ENCODE results near the gene ZBTB7B.
"Not testable (repeated sequence)": the region's sequence is repeated elsewhere in the genome, so short reads cannot be mapped to it uniquely, and the experiment has no call there.

ZBTB7B gene

DNA sequence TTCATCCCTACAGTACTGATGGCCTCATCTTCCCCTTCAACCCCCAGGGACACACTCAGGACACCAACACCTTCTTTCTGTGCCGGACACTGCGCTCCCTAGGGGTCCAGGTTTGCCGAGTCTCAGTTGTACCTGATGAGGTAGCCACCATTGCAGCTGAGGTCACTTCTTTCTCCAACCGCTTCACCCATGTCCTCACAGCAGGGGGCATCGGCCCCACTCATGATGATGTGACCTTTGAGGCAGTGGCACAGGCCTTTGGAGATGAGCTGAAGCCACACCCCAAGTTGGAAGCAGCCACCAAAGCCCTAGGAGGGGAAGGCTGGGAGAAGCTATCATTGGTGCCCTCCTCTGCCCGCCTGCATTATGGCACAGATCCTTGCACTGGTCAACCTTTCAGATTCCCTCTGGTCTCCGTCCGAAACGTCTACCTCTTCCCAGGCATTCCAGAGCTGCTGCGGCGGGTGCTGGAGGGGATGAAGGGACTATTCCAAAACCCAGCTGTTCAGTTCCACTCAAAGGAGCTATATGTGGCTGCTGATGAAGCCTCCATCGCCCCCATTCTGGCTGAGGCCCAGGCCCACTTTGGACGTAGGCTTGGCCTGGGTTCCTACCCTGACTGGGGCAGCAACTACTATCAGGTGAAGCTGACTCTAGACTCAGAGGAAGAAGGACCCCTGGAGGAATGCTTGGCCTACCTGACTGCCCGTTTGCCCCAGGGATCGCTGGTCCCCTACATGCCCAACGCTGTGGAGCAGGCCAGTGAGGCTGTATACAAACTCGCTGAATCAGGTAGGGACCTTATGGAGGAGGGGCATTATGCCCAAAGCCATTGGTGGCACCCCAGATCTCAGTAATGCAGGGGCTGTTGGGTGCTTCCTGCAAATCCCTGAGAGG lies 14.3 kb upstream of the ZBTB7B start:
- no peak for DNase-seq (ENCODE audit: low read depth, low spot score)

GRCh38 chr1:154989195-154989860 lies 13.3 kb upstream of the ZBTB7B start:
- DNase-seq (ENCODE audit: low read depth, low spot score), result no peak

DNA sequence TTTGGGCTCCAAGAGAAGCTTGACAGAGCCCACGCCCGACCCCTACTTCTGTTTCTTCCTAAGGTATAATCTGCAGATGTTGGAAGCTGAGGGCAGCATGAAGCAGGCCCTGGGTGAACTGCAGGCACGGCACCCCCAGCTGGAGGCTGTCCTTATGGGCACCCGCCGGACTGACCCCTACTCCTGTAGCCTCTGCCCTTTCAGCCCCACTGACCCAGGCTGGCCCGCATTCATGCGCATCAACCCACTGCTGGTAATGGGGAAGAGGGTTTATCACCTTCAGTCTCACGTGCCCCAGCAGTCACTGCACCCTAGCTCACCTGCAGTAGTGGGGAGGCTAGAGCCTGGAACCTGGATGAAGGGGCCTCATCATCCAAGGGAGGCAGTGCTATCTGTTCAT lies 12.3 kb upstream of the ZBTB7B start:
- DNase-seq (ENCODE audit: low read depth, low spot score), result no peak

- no peak for DNase-seq (ENCODE audit: low read depth, low spot score)
These were observed 9.7 kb upstream of the ZBTB7B start for GRCh38 chr1:154992721-154993571.

DNA sequence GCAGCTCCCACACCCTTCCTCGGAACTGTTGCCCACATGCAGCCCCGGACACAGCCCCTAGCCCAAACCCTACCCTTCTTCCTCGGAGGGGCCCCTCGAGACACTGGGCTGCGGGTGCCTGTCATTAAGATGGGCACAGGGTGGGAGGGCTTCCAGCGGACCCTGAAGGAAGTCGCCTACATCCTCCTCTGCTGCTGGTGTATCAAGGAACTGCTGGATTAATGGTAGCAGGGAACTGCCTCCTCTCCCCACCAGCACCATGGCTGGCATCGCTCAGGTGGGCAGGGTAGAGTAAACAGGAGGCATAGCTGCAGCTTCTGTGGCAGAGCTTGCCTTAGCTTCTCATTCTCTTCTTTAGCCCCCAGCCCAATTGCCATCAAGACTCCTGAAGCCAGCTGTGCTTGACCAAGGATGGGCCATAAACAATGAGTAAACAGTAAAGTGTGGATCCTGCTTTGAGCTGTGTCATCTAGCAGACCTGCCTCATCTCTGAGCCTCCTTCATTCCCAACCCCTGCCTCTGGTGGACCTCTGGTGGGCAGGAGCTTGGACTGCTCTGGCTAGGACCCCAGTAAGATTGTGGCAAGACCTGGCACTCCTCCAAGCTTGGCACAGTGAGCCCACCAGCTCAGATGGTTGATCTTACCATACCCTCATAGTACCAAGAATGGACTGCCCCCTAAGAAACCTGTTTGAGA lies 8.9 kb upstream of the ZBTB7B start, which contains the start of gene LENEP:
Gene LENEP (plus strand): TSS at position 15 of the 697 bp plus-strand sequence. CDS start 22 bp downstream, at position 37.
- DNase-seq (ENCODE audit: low read depth, low spot score), result no peak

DNA sequence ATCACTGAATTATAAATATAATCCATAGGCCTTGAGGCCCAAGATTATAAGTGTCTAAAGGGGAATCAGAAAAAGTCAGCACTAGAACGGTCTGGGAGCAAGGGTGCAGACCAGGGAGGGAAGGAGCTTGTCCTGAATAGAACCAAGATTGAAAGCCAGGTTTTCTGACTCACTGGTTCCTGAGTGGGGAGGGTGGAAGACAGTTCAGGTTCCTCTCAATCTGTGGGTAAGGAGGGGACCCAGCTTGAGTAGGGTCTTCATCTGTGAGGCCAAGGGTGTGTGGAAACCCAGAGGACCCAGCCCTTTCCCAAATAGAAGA lies 8.4 kb upstream of the ZBTB7B start:
- DNase-seq (ENCODE audit: low read depth, low spot score), result no peak

DNA sequence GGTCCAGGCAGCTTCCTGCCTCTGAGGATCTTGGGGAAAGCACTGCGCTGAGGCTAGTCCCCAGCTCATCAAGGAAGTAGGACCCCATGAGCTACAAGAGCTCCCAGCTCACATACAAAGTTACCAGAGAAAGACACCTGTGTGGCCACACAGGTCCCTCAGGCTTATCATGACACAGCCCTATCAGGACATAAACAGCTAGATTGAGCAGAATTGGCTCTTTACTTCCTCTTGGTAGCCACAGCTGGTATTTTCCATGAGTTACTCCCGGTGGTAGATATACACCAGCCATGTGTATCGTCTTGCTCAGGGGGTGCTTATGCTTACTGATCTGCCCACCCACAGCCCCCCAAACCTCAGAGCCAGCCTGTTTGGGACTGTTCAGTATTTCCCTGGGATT lies 8.0 kb upstream of the ZBTB7B start:
- no peak for DNase-seq (ENCODE audit: low read depth, low spot score)

GRCh38 chr1:154995301-154995983 lies 7.2 kb upstream of the ZBTB7B start:
- not testable (repeated sequence) for DNase-seq (ENCODE audit: low read depth, low spot score)

GRCh38 chr1:154996966-154997701 lies 5.5 kb upstream of the ZBTB7B start:
- DNase-seq (ENCODE audit: low read depth, low spot score), result no peak

- no peak for DNase-seq (ENCODE audit: low read depth, low spot score)
These were observed 4.3 kb upstream of the ZBTB7B start for GRCh38 chr1:154998201-154998780.

- no peak for DNase-seq (ENCODE audit: low read depth, low spot score)
These were observed 3.6 kb upstream of the ZBTB7B start for GRCh38 chr1:154998818-154999570.

- DNase-seq (ENCODE audit: low read depth, low spot score), result no peak
These were observed 2.8 kb upstream of the ZBTB7B start for GRCh38 chr1:154999571-155000410.

DNA sequence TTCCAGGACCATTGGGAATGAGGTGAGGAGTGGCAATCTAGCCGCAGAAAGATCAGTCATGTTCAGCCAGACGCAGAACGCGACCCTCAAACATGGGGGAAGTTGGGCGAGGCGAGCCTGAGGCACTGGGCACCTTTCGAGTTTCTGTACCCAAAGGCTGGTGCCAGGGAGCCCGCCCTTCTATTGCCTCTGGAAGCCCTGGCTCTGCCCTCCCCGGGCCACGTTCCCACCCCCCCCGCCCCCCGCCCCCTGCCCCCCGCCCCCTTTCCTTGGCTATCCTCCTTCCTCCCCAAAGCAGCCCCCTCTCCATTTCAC lies 2.2 kb upstream of the ZBTB7B start:
- DNase-seq (ENCODE audit: low read depth, low spot score), result no peak

DNA sequence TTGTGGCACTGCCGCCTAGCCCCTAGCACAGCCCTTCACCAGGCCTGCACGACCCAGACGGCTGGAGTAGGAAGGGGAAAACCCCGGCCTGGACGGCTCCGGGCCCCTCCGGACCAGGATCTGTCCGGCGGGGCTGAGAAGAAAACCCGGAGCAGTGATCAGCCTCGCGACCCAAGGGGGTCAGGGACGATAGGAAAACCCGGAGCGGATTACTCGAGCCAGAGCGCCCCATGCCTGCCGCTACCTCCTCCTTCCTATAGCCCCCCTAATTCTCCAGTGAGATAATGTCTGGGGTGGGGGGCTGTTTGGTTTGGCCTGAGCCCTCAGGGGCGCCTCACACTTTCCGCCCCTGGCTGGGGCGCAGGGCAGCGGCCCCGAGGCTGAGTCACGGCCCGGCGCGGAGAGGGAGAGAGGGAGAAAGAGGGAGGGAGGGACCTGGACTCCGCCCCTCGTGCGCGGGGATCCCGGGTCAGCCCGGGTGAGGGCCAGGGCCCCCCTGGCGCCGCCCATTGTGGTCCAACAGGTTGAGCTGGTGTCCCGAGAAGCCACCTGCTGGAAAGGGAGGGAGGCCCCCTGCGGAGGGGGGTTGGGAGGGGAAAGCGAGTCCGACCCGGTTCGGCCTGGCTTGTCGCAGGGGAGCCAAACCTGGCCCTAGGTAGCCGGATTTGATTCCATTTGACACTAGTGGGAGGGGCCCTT lies 1.7 kb upstream of the ZBTB7B start:
- no peak for DNase-seq (ENCODE audit: low read depth, low spot score)

DNA sequence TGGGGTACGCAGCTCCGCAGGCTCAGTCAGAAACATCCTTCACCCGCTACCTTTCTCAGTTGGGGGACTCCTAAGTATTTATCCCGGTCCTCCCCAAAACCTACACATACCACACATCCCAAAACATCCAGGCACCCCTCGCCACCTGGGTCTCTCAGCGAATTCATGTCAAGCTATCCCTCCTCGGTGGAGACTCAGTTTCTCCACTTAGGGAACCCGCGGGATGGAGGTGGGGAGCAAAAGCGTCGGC lies 1.3 kb upstream of the ZBTB7B start:
- DNase-seq (ENCODE audit: low read depth, low spot score), result no peak

DNA sequence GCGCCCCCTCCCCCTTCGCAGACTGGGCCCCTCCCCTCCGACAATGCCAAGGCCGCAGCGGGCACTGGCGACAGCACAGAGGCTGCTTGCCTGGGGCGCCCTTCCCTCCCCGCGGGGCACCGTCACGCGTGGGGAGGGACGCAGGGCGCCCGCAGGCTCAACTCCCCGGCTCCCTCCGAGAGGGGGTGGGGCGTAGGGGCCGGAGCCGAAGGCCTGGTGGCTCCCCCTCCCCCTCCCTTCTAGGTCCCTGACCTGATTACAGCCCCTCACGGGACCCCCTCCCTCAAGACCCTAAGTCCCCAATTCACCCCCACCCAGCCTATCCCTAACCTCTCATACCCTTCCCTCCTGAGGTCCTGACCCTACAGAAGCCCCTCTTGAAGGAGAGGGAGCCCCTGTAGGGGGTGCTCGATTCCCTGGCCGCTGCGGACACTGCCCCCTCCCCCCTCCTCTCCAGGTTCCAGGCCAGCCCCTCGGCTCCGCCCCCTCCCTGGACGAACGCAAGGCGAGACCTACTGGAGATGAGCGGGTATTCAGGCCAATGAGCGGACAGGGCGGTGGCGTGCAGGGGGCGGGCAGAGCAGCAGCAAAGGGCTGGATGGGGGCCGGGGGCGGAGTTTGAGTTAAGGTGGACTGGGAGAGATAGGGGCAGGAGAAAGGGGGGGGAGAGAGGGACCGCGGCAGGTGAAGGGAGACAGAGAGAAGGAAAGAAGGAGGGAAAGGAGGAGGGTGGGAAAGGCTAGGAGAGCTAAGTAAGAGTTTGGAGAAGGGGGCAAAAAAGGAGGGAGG lies 733 bp upstream of the ZBTB7B start:
- DNase-seq (ENCODE audit: low read depth, low spot score), result peak; percentile 93

DNA sequence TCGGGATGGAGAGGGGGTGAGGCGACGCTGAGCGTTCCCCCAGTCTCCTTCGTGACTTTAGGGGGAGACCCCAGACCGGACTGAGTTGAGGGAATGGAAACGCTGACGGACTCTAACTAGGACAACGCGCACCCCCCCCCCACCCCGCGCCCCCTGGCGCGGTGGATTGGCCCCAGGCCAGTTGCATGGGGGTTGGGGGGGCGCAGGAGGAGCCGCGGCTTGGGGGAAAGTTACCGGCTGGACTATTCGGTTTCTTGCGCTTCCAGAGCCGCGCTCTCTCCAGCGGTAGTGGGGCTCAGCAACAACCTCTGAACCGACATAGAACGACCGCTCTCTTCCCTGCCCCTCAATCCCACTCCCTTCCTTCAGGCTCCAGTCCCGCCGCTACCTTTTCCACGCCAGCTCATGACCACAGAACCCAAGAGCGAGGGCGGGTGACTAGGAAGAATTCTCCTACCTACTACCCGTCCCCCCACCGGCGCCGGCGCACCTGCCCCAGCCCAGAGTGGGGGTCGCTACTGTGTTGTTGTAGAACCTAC lies 694 bp downstream of the ZBTB7B start:
- no peak for DNase-seq (ENCODE audit: low read depth, low spot score)
